ENCODE data around the gene DYSF.

The DYSF gene

DNA sequence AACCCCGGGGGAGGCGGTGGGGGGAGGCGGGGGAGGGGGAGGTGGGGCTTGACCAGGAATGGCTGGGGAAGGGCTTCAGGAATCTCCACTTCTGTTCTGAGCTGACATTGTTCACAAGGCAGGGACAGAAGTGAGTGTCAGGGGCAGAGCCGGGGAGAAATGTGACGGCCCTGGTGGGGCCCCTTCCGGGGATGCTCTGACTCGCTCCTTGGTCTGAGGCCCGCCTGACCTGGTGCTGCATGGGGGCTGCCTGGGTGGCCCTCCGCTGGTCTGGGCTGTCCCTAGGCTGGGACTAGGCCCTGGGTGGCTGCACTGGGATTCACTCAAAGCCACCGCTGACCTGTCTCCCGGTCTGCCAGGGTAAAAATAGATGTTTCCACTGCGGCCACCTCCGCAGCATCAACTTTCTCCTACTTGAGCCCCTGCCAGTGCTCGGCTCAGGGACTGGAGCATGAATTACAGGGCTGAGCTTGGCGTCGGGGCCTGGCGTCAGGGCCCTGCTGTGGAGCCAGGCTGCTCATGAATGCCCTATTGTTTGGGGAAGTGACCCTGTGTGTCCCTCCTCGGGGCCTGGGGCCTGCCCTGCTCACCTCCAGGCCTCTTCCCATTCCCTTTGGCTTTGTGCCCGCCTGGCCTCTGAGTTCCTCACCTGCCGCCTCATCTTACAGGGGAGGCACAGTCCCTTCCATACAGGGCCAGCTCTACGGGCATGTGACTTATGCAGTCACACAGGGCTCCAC lies 247.5 kb downstream of the DYSF start:
- no peak for DNase-seq (ENCODE audit: low read depth in 4 of 4, low spot score in 1 of 4)

DNA sequence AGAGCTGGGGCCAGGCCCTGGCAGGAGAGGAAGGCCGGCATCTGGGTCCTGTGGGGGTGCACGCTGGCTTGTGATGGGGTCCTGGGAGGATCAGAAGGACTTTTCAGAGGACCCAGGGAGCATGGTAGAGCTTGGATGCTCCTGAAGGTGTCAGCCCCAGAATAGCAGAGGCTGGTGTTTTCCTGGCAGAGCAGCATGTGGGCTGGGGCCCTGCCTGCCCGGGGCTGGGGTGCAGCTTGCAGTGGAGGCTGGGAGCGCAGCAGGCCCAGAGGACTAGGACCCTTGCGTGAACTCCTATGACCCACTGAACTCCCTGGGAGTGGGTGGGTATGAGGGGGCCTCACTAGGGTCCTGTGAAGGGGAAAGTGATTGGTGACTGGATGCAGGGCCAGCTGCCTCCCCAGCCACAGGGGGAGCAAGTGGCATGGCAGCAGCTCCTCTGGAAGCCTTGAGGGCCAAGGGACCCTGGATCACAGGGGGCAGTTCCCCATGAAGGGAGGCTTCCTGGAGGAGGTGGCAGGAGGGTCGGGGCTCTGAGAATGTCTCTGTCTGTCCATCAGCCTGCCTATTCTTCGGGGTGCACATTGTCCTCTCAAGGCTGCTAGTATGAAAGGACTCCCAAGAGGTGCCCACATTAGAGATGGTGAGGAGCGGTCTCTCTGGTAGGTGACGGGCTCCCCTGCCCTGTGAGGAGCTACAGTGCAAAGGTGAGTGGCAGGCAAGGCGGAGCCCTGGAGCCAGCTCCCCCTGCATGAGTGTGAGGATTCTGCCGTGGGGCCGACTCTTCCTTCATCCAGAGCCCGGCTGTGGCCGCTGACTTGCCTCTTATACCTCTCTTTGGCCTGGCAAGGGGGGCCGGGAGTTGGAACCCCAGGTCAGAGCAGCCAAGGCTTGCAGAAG lies 249.0 kb downstream of the DYSF start:
- no peak for DNase-seq (ENCODE audit: low read depth in 4 of 4, low spot score in 1 of 4)

DNA sequence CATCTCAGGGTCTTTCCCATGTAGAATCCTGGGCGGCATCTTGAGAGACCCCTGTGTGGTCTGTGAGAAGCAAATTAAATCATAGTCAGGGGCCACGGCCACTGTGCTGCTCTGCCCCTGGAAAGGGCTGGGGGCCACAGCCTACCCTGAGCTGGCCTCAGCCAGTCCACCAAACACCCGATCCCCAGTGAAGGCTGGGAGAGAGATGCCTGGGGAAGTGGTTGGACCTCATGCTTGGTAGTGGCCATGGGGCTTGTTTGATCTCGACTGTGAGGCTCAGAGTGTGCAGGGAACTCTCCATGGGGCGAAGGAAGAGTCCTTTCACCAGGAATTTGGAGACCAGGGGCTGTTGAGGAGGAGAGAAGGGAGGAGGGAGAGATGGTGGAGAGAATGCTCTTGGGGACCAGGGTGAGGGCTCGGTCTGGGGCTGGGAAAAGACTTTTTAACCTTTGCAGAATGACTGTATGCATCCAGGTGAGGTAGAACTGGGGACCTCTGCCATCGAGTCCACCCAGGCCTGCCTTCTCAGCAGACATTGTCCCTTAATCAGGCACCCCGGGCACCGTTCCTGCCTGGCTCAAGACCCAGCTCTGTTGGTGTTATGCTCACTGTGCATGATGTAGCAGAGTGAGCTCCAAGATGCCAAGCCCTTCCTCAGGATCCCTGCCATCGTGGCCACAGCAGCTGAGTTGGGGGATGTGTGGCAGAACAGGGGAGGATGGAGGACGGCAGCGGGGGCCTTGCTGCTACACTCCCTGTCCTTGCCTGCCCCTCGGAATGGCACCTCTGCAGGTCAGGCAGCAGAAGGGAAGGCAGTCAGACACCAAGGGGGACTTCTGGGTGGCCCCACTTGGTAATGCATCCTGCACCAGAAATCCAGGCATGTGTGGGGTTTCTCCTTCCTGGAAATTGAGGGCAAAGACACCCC lies 249.9 kb downstream of the DYSF start:
- no peak for DNase-seq (ENCODE audit: low read depth in 4 of 4, low spot score in 1 of 4)

DNA sequence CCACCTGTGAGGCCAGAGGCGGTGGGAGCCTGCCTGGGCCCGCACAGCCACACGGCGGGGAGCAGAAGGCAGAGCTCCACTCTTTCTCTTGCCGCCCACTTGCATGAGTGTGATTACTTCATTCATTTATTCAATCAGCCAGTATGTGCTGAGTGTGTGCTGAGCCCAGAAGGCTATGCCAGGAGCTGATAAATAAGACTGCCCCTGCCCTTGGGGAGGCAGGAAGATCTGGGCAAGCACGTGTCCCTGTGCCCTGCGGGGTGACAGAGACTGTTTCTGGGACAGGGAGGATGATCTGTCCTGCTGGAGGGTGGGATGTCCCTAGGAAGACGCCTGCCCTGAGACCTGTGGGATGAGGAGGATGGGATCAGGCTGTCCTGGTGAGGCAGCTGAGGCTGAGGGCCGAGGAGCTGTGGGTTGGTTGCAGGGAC lies 250.8 kb downstream of the DYSF start:
- DNase-seq (ENCODE audit: low read depth in 4 of 4, low spot score in 1 of 4) = no peak

DNA sequence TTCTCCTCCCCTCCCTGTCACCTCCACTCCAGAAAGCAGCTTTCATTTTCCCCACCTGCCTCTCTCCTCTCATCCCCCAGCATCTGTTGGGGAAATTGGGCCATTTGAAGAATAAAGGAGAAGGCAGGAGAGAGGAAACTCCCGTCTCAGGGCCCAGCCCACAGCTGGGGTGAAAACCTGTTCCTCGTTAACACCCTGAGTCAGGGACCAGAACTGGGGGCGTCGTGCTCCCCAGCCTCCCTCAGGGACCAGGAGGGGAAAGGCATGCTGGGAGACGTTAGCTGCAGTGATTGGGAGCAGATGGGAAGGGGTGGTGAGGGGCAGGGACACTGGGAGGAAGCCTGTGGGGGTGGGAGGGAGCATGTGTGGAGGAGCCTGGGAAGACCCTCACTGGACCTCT lies 251.3 kb downstream of the DYSF start:
- DNase-seq (ENCODE audit: low read depth in 4 of 4, low spot score in 1 of 4) = no peak

DNA sequence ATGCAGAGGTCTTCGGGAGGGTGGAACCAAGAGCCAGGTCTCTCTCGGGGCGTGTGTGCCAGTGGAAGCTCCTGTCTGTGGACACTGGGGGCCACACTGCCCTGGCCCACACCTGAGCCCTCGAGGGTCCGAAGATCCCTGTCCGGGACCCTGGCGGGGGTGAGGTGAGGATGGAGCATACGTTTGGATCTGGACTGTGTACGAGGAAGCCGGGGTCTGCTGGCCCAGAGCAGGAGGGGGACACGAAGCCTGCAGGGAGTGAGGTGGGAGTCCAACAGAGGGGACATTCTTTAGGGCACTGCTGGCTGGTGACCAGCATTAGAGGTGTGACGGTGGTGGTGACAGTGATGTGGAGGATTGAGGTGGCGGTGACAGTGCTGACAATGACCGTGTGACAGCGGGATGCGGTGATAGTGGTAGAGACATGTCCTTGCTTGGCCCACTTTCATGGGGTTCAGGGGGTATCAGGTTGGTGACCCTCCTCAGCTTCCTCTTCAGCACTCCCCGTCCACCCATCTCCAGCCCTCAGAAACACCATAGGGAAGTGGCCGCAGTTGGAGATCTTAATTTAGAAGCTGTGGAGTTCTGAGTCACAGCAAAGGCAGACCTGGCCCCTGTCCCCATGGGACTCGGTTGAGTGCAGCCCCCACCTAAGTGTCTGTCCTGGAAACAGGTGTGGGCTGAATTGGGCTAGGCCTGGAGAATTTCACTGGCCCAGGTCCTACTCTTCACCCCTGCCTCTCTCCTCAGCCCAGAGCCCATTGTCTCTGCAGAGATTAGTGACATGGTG lies 252.0 kb downstream of the DYSF start:
- DNase-seq (ENCODE audit: low read depth in 4 of 4, low spot score in 1 of 4) = no peak

DNA sequence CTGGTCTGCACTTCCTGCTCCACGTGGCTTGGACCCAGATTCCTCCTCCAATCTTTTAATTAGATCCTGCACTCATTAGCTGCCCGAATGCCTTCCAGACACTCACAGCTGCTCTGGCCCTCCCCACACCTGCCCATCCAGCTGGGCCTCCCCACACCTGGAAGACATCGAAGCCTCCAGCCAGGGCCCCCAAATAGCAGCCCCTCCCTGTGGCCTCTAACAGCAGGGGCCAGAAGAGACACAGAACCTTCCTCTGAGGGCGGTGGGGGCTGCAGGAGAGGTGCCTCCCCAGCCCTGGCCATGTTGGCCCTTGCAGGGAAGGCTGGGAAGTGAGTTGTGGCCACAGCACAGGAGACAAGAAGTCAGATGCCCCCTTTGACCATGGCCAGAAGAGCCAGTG lies 252.8 kb downstream of the DYSF start:
- no peak for DNase-seq (ENCODE audit: low read depth in 4 of 4, low spot score in 1 of 4)

DNA sequence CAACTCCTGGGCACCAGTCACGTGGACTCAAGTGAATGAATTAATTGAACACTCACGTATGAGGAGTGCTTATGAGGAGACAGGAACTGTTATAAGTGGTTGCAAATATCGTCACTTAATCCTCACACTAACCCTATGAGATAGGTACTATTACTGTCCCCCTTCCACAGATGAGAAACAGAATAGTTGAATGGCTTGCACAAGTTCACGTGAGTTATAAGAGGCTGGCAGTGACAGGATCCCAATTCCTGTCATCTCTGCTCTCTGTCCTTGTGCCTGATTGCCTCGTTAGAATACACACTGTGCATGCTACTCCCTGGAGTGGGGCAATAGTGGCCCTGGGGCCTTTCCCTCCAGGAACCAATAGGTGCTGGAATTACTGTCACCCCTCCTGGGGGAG lies 253.5 kb downstream of the DYSF start:
- DNase-seq (ENCODE audit: low read depth in 4 of 4, low spot score in 1 of 4) = no peak

DNA sequence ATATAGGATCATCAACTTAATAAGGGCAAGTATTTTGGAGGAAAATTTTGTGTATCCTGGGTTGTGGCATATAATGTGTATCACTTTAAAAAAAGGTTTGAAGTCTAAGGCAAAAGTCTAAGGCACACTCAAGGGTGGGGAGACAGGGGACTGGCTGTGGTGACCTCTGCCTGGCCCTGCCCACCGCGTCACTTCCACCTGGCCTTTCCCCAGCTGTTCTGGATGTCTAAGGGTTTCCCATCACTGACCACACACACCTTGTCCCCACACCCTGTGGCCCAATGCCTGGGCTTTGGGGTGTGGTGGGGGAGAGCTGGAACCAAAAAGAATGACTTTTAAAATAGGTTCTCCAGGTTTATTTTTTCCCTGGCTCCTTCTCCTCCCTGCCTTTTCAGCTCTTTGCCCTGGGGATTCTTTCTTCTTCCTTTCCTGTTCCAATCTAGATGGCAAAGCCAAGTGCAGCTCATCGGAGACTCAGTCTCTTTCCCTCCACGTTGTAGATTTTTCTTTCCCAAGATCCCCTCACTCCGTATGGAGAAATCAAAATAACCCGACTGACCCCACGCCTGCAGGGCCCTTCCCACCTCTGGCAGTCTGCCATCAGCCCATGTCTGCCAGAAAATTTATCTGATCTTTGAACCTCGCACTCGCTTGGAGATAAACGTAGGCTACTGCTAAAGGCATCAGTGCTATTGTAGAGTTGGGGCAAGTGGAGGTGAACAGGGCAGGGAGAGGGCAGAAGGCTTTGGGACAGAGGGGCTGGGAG lies 257.2 kb downstream of the DYSF start:
- no peak for DNase-seq (ENCODE audit: low read depth in 4 of 4, low spot score in 1 of 4)

DNA sequence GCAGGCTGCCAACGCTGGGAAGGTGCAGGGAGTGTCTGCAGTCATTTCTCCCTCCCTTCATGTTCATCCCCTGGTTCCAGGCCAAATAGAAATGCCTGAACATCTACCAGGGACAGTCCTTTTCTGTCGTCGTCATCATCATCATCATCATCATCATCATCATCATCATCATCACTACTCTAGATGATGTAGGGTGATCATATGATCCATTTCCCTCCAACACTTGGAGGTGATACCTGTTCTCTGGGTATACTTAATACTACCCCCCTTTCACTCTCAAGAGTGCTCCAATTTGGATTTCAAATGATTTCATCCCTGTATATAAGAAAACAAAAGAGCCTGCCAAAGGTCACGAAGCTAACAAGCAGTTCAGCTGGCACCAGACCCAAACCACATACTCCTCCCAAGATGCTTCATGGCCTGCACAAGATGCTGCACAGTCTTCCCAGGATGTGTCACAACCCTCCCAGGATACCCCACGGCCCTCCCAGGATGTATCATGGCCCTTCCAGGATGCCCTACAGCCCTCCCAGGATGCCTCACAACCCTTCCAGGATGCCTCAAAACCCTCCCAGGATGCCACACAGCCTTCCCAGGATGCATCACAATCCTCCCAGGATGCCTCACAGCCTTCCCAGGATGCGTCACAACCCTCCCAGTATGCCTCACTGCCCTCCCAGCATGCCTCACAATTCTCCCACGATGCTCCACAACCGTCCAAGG lies 257.9 kb downstream of the DYSF start:
- DNase-seq (ENCODE audit: low read depth in 4 of 4, low spot score in 1 of 4) = no peak

DNA sequence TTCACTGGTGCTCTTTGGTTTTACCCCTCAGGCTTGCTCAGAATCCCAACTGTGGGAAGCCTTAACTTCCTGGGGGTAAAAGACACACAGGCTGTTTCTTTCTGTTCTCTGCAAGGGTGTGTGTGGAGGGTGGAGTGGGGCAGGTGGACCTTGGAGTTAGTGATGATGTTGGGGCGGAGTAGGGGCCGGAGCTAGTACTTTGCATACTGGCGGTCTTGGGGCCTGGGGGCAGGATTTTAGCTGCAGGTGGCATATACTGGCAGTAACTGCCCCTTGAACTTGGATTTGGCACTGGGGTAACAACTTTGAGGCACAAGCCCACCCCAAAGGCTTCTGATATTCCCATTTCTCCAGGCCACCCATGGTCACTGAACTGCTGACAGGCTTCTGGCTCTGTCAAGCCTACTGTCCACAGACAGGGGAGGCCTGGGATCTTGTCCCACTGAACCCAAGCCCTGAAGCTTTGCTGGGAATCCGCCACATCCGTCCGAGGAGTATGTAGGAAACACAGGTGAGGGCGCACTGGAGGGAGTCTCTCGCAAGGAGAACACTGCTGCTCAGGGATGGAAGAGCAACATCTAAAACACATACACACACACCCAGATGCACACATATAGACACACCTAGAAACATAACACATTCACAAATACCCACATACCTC lies 258.9 kb downstream of the DYSF start:
- no peak for DNase-seq (ENCODE audit: low read depth in 4 of 4, low spot score in 1 of 4)

DNA sequence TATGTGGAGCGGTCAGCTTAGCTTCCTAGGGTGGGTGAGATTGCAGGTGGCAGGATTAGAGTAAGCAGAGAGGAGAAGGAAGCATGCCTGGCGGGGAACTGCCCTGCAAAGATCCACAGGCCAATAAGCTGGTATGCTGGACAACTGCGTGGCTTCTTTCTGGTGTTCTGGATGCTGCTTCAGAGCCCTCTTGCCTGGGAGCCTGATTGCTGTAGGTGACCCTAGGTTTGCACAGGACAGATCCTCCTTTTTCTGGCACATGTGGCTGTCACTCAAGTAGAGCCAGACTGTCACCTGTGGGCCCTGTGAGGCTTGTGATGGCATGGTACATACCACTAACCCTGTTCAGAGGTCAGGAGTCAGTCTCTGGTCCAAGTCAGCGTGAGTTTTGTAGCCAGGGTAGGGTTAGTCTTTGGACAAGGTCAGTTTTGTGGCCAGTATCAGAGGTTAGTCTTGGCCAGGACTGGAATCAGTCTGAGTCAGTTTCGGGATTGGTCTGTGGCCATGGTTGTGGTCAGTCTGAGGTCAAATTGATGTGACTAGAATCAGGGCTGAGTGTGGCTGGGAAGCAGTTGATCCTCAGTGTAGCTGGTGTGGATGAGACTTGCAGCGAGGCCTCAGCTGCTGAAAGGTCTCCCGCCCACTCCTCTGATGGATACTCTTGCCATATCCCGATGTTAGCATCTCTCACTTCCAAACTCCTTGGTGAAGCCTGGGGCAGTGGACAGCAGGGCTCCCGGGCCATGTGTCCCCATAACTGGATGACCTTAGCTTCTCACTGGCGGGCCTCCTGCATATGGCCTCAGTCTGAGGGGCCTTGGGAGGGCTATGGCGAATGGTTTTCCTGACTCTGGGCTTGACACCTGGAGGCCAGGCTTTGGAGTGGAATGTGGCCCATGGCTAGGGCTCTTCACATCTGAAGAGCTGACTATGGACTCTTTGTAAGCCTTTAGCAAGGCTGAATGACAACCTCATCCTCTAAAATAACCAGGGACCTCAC lies 260.5 kb downstream of the DYSF start:
- no peak for DNase-seq (ENCODE audit: low read depth in 4 of 4, low spot score in 1 of 4)

DNA sequence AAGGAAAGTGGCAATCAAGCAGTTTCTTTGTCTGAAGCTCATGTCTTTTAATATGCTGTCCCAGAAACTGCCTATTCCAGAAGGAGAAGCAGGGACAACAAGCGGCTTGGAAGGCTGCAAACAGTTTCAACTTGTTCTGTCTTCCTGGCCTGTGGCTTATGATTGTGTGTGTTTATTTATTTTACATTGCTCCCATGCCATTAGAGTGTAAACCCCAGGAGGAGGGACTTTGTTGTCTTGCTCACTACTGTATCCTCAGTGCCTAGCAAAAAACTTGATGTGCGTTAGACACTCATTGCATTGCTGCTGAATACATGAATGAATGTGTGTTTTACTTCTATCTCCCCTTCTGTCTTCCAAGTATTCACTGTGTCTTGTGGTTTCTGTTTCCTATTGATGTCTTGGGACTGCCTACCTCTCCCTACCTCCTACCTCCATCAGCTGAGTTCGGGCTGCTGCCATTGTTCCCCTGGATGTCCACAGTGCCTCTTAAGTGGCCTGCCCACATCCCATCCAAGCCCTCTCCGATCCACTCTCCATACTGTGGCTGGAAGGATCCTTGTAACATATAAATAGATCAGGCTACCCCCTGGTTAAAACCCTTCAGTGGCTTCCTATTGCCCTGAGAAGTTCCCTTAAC lies 261.4 kb downstream of the DYSF start:
- no peak for DNase-seq (ENCODE audit: low read depth in 4 of 4, low spot score in 1 of 4)

DNA sequence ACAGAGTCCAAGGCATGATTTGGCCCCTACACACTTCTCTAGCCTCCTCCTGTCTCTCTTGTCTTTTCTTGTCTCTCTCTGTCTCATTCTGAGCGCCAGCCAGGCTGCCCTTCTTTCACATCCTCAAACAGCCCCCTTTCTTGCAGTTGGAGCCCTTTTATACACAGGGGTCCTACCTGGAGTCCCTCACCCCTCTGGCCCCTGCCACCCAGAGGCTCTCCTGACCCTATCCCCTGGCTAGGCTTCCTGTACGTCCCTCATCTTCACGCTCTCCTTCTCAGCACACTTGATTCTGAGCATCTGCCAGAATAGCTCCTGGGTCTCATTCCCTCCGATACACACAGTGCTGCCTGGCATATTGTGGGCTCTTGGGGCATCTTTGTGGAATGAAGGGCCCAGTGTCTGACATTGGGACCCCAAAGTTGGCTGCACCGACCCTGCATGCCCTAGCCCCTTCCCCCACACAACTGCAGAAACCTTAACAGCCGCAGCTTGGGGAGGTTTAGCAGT lies 261.9 kb downstream of the DYSF start:
- DNase-seq (ENCODE audit: low read depth in 4 of 4, low spot score in 1 of 4) = no peak

DNA sequence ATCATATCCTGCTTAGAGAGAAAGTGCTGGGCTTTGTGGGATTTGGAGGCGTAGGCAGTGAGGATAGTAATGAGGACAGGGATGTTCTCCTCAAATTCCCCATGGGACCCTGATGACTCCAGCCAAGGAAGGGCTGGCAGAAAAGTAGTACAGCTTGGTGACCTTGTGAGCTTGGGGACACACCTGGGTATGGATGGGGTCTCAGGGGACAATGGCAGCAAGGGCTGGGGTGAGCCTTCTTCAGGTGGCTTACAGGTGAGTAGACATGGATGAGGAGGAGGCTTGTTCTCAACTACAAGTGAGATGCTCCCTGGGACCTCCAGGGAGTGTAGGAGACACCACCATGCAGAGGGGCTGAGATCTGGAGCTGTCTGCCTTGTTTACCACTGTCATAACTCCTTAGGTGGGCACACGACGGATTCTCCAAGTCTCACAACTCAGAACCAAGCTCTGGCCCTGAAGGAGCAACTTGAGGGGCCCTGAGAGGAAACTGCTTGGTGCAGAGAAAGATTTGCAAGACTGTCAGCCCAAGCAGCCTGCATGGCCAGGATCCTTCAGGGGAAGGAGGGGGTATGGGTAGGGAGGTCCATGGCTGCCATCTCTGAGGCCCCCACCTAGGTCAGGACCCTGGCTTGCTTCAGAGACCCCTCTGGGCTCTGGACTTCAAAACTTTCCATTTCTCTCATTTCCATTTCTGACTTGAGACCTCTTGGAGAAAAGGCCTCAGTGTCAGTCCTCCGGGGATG lies 262.8 kb downstream of the DYSF start:
- DNase-seq (ENCODE audit: low read depth in 4 of 4, low spot score in 1 of 4) = no peak
